DMS153 treated with DMSO at 0.1 percent for 48 hours (cell line): Measurements from ENCODE around the gene KAT6B.
"Not testable (repeated sequence)": the region's sequence is repeated elsewhere in the genome, so short reads cannot be mapped to it uniquely, and the experiment has no call there.

Experiments used
- DNase-seq: peaks from one replicate; lab custom pipeline; 2025; ENCODE audit not compliant: unreplicated experiment; lab: John Stamatoyannopoulos, UW

KAT6B gene

GRCh38 chr10:74887614-74888284 lies 61.3 kb downstream of the KAT6B start:
- DNase-seq: no peak

GRCh38 chr10:74888962-74889661 lies 62.7 kb downstream of the KAT6B start:
- DNase-seq: no peak

GRCh38 chr10:74889662-74889998 lies 63.2 kb downstream of the KAT6B start:
- DNase-seq: no peak

- DNase-seq: no peak
These were observed 64.1 kb downstream of the KAT6B start for GRCh38 chr10:74890460-74890859.

- DNase-seq: no peak
These were observed 64.7 kb downstream of the KAT6B start for GRCh38 chr10:74891053-74891452.

- no peak for DNase-seq
These were observed 66.4 kb downstream of the KAT6B start for GRCh38 chr10:74892839-74893238.

GRCh38 chr10:74893329-74893728 lies 66.9 kb downstream of the KAT6B start:
- DNase-seq: not testable (repeated sequence)

- no peak for DNase-seq
These were observed 70.6 kb downstream of the KAT6B start for GRCh38 chr10:74896788-74897527.

GRCh38 chr10:74898201-74898976 lies 72.0 kb downstream of the KAT6B start:
- DNase-seq: no peak

GRCh38 chr10:74900297-74900696 lies 73.9 kb downstream of the KAT6B start:
- DNase-seq: no peak

GRCh38 chr10:74901301-74901700 lies 74.9 kb downstream of the KAT6B start:
- DNase-seq: no peak

GRCh38 chr10:74901867-74902450 lies 75.6 kb downstream of the KAT6B start:
- DNase-seq: no peak

GRCh38 chr10:74903491-74903890 lies 77.1 kb downstream of the KAT6B start:
- DNase-seq: no peak

- no peak for DNase-seq
These were observed 80.3 kb downstream of the KAT6B start for GRCh38 chr10:74906611-74907198.

- DNase-seq: no peak
These were observed 83.3 kb downstream of the KAT6B start for GRCh38 chr10:74909670-74910069.

- DNase-seq: no peak
These were observed 84.0 kb downstream of the KAT6B start for GRCh38 chr10:74910241-74910975.

GRCh38 chr10:74910976-74911350 lies 84.6 kb downstream of the KAT6B start:
- no peak for DNase-seq

- DNase-seq: no peak
These were observed 85.8 kb downstream of the KAT6B start for GRCh38 chr10:74912182-74912581.

GRCh38 chr10:74912682-74913081 lies 86.3 kb downstream of the KAT6B start:
- no peak for DNase-seq

GRCh38 chr10:74913377-74913979 lies 87.1 kb downstream of the KAT6B start:
- no peak for DNase-seq
